DND-41 (cell line): ENCODE results near the gene BAHD1.

ENCODE experiments used
- EZH2 ChIP-seq: IDR thresholded peaks from 3 replicates; pipeline ENCODE4 v1.6.1; 2012; ENCODE audit warnings: borderline replicate concordance, low read depth, mild to moderate bottlenecking, moderate library complexity, low read length, inconsistent platforms; ENCODE audit not compliant: severe bottlenecking
- TF ChIP-seq, protein P1 (sequence below): IDR thresholded peaks from 2 replicates; pipeline ENCODE4 v1.5.1; 2012; ENCODE audit warnings: borderline replicate concordance, low read length, moderate library complexity, mild to moderate bottlenecking; ENCODE audit not compliant: poor library complexity, severe bottlenecking; ENCODE audit errors: extremely low read depth

DNA sequence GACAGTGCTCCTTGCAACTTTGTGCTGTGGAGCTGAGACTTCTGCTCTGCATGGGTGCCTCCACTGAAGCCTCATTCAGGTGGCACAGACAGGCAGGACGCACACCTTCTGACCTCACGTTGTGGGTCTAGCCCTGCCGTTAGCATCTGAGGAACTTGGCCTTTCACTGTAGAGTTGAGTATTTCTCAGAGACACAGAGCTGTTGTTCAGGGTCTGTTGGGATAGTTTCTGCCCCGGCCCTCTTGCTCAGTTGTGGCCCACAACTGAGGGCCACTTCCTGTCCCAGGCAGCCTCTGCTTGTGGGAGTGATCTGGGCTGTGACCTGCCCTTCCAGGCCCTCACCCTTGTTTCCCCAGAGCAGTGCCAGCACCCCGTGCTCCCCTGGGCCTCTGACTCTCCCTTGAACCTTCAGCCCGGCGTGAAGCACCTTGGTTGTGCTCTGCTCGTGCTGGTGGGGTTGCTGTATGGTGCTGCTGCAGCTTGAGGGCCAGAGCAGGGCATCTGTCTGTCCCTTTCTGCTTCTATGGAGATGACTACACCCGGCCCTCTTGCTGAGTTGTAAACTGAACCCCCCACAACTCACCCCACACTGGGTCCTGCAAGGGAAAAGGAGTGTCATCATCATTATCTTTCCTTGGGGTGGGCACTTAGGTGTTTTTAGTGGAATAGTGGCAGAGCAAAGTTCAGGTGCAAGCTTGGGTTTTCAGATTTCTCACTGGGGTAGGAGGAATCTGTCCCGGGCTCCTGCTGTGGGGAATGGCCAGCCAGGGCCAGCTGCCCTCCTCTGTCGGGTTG, 11.7 kb downstream of the BAHD1 start:
- TF ChIP-seq EZH2, result no peak
- TF ChIP-seq, protein P1, sequence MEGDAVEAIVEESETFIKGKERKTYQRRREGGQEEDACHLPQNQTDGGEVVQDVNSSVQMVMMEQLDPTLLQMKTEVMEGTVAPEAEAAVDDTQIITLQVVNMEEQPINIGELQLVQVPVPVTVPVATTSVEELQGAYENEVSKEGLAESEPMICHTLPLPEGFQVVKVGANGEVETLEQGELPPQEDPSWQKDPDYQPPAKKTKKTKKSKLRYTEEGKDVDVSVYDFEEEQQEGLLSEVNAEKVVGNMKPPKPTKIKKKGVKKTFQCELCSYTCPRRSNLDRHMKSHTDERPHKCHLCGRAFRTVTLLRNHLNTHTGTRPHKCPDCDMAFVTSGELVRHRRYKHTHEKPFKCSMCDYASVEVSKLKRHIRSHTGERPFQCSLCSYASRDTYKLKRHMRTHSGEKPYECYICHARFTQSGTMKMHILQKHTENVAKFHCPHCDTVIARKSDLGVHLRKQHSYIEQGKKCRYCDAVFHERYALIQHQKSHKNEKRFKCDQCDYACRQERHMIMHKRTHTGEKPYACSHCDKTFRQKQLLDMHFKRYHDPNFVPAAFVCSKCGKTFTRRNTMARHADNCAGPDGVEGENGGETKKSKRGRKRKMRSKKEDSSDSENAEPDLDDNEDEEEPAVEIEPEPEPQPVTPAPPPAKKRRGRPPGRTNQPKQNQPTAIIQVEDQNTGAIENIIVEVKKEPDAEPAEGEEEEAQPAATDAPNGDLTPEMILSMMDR, result no peak
